ENCODE data around the gene GAS5.
A peak's percentile ranks its signal among the peaks of the same experiment; 100 is the strongest.
"Not testable (repeated sequence)": the region's sequence is repeated elsewhere in the genome, so short reads cannot be mapped to it uniquely, and the experiment has no call there.

Gene GAS5

GRCh38 chr1:173869021-173869359 is 1.2 kb upstream of the GAS5 start:
- no peak for DNase-seq (ENCODE audit: low read depth)

DNA sequence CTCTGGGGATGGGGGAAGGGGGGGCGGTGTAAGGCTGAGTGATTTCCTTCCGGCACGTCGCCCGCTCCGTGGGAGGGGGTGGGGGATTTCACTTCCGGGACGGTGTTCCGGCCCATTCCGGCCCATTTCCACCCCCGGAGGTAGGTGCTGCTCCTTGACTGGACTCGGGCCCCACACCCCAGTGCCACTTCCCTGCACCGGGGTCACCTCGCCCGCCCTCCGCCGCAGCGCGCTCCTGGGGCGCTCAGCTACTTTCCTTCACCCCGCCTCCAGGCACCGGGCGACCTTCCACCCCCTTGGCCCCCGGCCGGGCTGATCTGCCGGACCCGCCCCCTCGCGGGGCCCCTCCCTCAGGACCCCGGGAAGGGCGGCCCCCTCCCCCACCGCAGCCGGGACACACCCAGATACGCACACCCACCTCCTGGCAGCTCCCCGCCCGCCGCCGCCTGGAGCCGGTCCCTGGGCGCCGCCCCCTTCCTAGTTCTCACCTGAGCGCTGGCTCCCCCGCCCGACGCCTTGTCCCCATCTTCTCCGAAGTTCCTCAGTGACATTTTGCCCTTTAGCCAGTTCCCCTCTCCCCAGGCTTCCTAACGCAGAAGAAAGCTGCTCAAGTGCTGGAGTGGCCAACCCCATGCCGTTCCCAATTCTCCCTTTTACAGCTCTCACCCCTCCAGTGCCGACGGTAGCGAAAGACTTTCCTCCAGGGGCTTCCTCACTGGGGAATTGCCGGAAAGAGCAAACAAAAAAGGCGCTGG is 654 bp upstream of the GAS5 start, which contains the start of gene ZBTB37:
ZBTB37 (plus strand) TSS at position 115 of the 755 bp plus-strand sequence. CDS start 1,846 bp downstream, outside the sequence.
- DNase-seq (ENCODE audit: low read depth): peak; percentile 79

DNA sequence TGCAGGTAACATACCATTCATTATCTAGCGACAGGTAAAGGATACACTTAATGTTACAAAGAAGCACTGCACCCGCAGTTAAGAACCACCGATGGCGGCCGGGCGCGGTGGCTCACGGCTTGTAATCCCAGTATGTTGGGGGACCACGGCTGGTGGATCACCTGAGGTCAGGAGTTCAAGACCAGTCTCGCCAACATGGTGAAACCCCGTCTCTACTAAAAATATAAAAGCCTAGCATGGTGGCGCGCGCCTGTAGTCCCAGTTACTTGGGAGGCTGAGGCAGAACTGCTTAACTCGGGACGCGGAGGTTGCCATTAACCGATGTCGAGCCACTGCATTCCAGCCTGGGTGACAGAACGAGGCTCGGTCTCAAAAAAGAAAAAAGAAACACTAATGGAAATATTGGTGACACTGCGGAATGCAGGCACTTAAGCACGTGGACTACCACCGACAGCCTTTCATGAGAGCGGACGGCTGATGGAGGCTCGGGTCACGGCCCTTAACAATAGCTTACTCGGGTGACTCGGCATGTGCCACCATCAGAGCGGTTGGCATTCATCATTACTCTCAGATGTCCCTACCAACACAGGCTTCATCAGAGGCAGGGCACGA is 542 bp downstream of the GAS5 start:
- DNase-seq (ENCODE audit: low read depth): peak; percentile 34

GRCh38 chr1:173866413-173867115 is 1.2 kb downstream of the GAS5 start:
- no peak for DNase-seq (ENCODE audit: low read depth)

GRCh38 chr1:173865468-173866164 is 2.2 kb downstream of the GAS5 start:
- no peak for DNase-seq (ENCODE audit: low read depth)

GRCh38 chr1:173864179-173864867 is 3.5 kb downstream of the GAS5 start:
- no peak for DNase-seq (ENCODE audit: low read depth)

DNA sequence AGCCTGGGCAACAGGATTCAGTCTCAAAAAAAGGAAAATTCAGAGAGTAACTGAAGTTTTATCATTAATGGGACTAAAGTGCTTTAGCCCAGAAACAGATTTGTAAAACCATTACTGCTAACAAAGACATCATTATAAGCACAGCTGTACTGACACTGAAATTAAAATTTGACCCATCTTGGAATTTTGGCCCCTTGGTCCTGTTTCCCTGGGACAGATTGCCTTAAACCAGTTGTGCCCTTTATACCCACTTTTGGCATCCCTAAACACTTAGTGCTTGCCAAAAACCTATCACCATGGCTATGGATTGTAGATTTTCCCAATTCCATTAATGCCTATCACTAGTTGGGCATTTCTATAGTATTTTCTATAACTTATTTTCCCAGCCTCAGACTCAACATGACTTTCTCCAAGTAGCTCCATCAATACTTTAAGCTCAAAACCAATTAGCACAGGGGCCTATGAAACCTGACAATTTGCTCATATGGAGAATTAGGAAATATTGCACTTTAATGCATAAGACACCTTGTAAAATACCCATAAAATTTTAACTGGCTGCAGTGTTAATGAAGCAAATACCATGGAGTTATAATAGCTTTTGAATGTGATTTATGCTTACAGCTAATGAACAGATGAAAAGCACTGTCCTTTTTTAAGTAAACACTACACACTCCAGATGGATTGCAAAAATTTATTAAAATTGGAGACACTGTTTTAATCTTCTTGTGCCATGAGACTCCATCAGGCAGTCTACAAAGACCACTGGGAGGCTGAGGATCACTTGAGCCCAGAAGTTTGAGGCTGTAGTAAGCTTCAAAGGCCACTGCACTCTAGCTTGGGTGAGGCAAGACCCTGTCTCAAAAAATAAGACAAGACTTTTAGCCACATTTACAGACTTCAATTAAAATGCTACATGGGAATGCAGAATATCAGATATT is 4.3 kb downstream of the GAS5 start:
- no peak for DNase-seq (ENCODE audit: low read depth)

GRCh38 chr1:173862769-173863223 is 5.0 kb downstream of the GAS5 start:
- DNase-seq (ENCODE audit: low read depth): no peak

DNA sequence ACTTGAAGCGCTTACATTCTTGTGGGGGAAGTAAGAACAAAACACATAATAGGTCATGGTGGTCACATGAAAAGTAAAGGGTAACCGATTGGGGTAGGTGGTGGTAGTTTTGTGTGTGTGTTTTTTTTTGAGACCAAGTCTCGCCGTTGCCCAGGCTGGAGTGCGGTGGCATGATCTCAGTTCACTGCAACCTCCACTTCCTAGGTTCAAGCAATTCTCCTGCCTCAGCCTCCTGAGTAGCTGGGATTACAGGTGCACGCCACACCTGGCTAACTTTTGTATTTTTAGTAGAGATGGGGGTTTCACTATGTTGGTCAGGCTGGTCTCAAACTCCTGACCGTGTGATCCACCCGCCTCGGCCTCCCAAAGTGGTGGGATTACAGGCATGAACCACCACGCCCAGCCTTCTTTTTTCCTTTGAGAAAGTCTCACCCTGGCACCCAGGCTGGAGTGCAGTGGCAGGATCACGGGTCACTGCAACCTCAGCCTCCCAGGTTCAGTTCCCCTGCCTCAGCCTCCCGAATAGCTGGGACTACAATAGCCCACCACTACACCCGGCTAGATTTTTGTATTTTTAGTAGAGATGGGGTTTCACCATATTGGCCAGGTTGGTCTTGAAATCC is 5.5 kb downstream of the GAS5 start:
- not testable (repeated sequence) for DNase-seq (ENCODE audit: low read depth)

- no peak for DNase-seq (ENCODE audit: low read depth)
These were observed 6.1 kb downstream of the GAS5 start for GRCh38 chr1:173861731-173862145.

DNA sequence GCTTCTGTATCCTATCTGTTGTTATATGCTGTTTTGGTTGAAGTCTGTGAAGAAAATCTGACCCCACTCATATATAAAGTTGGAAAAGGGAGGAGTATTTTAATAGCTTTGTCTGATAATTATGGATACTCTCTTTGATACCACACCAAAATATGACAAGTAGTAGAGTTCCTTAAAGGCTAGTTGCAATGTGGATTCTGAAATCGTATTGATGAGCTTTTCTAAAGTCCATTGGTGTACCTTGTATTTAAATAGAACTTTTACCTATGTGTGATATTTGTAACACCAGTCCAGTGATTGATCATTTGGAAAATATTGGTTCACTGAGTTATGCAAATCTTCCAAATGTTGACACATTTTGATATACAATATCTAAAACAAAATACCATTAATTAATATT is 7.7 kb downstream of the GAS5 start:
- DNase-seq (ENCODE audit: low read depth): no peak

GRCh38 chr1:173859547-173859946 is 8.2 kb downstream of the GAS5 start:
- DNase-seq (ENCODE audit: low read depth): not testable (repeated sequence)

DNA sequence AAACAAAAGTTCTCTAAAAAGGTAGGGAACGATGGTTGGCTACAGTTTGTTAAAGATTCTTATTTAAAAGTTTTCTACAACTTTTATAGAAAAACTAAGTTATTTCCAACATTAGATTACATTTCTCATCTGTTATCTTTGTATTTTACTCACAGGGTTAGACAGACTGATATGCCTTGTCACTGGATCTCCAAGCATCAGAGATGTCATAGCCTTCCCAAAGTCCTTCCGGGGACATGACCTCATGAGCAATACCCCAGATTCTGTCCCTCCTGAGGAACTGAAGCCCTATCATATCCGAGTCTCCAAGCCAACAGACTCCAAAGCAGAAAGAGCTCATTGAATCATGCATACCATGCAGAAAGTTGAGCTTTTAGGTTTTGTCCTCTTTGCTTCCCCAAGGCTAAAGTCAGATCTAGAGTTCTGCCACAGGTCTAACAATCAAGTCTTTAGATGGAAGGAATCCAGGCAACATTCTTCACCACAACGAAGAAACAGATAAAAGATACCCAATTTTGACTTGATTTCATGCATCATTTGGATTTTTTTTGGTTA is 10.3 kb downstream of the GAS5 start:
- no peak for DNase-seq (ENCODE audit: low read depth)

DNA sequence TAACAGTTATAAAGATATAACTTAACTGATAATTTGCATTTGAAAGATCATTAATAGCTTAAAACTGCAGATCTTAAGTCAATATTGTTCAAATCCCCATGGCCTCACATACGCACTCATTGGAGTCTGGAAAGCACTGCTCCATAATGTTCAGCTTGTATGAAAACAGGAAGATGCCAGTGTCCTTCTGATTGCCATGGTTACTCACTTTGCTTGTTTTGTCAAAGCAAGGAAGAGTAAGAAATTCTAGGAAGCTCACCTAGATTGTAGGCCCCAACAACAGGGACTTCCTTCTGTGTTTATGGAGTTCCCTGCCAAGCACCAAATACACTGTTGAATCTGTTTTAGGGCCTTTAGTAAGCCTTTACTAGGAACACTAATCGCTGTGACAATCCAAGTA is 10.9 kb downstream of the GAS5 start:
- no peak for DNase-seq (ENCODE audit: low read depth)

DNA sequence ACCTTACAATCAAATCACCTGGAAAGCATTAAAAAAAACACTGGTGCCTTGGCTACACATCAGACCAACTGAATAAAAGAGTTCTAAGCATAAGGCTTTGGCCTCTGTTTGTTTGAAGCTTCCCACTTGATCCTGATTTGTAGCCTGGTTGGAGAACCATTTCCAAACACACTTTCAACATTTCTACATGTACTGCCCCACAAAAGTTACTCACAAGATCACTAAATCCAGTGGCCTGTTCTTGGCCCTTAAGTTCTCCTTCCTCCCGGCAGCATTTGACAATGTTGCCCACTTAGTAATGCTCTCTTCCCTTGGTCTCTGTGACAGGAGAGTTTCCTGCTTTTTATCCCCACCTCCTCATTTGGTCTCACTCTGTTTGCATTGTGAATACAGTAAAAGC is 11.8 kb downstream of the GAS5 start:
- DNase-seq (ENCODE audit: low read depth): no peak

DNA sequence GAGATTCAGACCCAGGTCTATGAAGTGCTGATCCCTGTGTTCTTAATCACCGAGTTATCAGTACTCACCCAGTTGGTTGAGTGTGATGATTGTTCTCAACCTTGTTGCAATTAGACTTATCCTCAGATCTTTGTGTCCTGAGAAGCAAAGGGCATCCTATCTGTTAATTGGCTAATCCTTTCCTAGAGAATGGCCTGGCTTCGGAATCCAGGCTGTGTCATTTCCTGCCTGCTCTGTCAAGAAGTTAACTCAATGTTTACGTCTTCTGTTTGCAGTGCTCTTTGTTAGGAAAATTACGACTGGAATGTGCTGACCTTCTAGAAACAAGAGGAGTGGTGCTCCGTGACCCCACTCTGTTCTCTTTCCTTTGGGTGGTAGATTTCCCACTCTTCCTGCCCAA is 14.7 kb downstream of the GAS5 start:
- no peak for DNase-seq (ENCODE audit: low read depth)

DNA sequence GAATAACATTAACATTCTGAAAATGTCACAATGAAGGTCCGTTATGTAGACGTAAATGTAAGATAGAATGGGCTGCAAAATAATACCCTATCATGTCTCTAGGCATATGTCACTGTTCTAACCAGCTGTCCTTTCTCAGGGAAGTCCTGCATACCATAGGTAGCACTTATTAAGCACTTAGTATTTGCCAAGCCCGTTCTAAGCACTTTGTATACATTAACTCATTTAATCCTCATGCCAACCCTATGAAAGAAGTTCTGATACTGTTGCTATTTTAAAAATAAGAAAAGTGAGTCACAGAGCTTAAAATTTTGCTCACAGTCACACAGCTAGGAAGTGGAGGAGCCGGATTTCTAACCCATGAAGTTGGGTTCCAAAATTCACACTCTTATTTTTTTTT is 15.7 kb downstream of the GAS5 start:
- DNase-seq (ENCODE audit: low read depth): no peak

GRCh38 chr1:173832748-173833147 is 35.0 kb downstream of the GAS5 start:
- no peak for DNase-seq (ENCODE audit: low read depth)

GRCh38 chr1:173827611-173828010 is 40.2 kb downstream of the GAS5 start:
- DNase-seq (ENCODE audit: low read depth): no peak
